ENCODE results near the gene ATP8A2.

DNA sequence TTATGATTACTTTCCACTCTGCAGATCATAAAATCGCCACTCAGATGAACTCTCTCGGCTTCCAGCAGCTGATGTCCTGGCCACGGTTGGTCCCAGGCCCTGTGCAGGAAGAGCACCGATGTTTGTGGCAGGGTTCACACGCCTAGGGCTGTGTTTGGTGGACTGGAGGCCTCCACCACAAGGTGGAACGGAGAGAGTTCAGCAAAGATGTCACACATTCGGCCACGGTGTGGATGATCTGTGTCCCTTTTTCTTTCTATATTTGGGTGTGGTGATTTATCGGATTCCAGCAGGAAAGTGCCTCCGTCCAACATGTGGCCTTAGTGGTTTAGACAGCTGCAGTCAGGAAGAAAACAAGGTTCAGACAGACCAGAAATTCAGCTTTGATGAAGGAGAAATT is 680.6 kb downstream of the ATP8A2 start:
- no peak for TF ChIP-seq POLR2A (IDR thresholded peaks at IDR 0.05)
- TF ChIP-seq, protein P1, sequence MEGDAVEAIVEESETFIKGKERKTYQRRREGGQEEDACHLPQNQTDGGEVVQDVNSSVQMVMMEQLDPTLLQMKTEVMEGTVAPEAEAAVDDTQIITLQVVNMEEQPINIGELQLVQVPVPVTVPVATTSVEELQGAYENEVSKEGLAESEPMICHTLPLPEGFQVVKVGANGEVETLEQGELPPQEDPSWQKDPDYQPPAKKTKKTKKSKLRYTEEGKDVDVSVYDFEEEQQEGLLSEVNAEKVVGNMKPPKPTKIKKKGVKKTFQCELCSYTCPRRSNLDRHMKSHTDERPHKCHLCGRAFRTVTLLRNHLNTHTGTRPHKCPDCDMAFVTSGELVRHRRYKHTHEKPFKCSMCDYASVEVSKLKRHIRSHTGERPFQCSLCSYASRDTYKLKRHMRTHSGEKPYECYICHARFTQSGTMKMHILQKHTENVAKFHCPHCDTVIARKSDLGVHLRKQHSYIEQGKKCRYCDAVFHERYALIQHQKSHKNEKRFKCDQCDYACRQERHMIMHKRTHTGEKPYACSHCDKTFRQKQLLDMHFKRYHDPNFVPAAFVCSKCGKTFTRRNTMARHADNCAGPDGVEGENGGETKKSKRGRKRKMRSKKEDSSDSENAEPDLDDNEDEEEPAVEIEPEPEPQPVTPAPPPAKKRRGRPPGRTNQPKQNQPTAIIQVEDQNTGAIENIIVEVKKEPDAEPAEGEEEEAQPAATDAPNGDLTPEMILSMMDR (IDR thresholded peaks at IDR 0.05), result no peak
